ENCODE data around the gene UBL7.

UBL7 gene

GRCh38 chr15:74460871-74461846, at the start of gene UBL7:
Gene UBL7, minus strand, starts transcription at chr15:74461160. Its CDS starts 2,293 bp downstream, at chr15:74458867.
- Histone ChIP-seq H3K36me3 (ENCODE audit: control insufficient read depth, insufficient read depth, low read length) (peaks cover 4% of the 10 kb centered on the region), H3K27me3 (replicated peaks; ENCODE audit: control insufficient read depth, insufficient read depth, low read length) (no peaks in the 10 kb centered on the region), H3K4me3 (replicated peaks; ENCODE audit: low read depth, low read length) (peak within 1 kb of the TSS; percentile 97)
- TF ChIP-seq CTCF (IDR thresholded peaks at IDR 0.05; ENCODE audit: insufficient read depth, low read length, poor library complexity, severe bottlenecking), result peak; percentile 37
- peak; percentile 92 for DNase-seq (ENCODE audit: extremely low read depth, insufficient read length)

- Histone ChIP-seq H3K4me3 (replicated peaks; ENCODE audit: low read depth, low read length) (no peak overlapping the region), H3K36me3 (ENCODE audit: control insufficient read depth, insufficient read depth, low read length) (peaks cover 6% of the 10 kb centered on the region), H3K27me3 (replicated peaks; ENCODE audit: control insufficient read depth, insufficient read depth, low read length) (no peaks in the 10 kb centered on the region)
- TF ChIP-seq CTCF (IDR thresholded peaks at IDR 0.05; ENCODE audit: insufficient read depth, low read length, poor library complexity, severe bottlenecking), result no peak
- DNase-seq (ENCODE audit: extremely low read depth, insufficient read length), result no peak
Observed at GRCh38 chr15:74506515-74506840, 45.5 kb upstream of the UBL7 start.

- H3K4me3 ChIP-seq (replicated peaks; ENCODE audit: low read depth, low read length), result no peak overlapping the region
- no peak for DNase-seq (ENCODE audit: extremely low read depth, insufficient read length)
- H3K36me3 ChIP-seq (ENCODE audit: control insufficient read depth, insufficient read depth, low read length), result peaks cover 6% of the 10 kb centered on the region
- no peak for TF ChIP-seq CTCF (IDR thresholded peaks at IDR 0.05; ENCODE audit: insufficient read depth, low read length, poor library complexity, severe bottlenecking)
- H3K27me3 ChIP-seq (replicated peaks; ENCODE audit: control insufficient read depth, insufficient read depth, low read length), result no peaks in the 10 kb centered on the region
Observed at GRCh38 chr15:74505837-74506514, 45.0 kb upstream of the UBL7 start.

- H3K36me3 ChIP-seq (ENCODE audit: control insufficient read depth, insufficient read depth, low read length), result peaks cover 6% of the 10 kb centered on the region
- no peak for DNase-seq (ENCODE audit: extremely low read depth, insufficient read length)
- TF ChIP-seq CTCF (IDR thresholded peaks at IDR 0.05; ENCODE audit: insufficient read depth, low read length, poor library complexity, severe bottlenecking), result no peak
- no peaks in the 10 kb centered on the region for H3K27me3 ChIP-seq (replicated peaks; ENCODE audit: control insufficient read depth, insufficient read depth, low read length)
- no peak overlapping the region for H3K4me3 ChIP-seq (replicated peaks; ENCODE audit: low read depth, low read length)
Observed at GRCh38 chr15:74504836-74505235, 43.9 kb upstream of the UBL7 start.

GRCh38 chr15:74504418-74504817, 43.5 kb upstream of the UBL7 start:
- Histone ChIP-seq H3K4me3 (replicated peaks; ENCODE audit: low read depth, low read length) (no peak overlapping the region), H3K27me3 (replicated peaks; ENCODE audit: control insufficient read depth, insufficient read depth, low read length) (no peaks in the 10 kb centered on the region), H3K36me3 (ENCODE audit: control insufficient read depth, insufficient read depth, low read length) (peaks cover 6% of the 10 kb centered on the region)
- TF ChIP-seq CTCF (IDR thresholded peaks at IDR 0.05; ENCODE audit: insufficient read depth, low read length, poor library complexity, severe bottlenecking), result no peak
- no peak for DNase-seq (ENCODE audit: extremely low read depth, insufficient read length)
